GM12865 (cell line): ENCODE data around the gene SH3BP1.
A peak's percentile ranks its signal among the peaks of the same experiment; 100 is the strongest.

Experiments used
- DNase-seq: peaks from one replicate; pipeline ENCODE4 v3.0.0; 2010; ENCODE audit warnings: low read depth
- H3K4me3 ChIP-seq: 2 replicates; pipeline ENCODE4 v1.5.1; 2011; ENCODE audit warnings: mild to moderate bottlenecking, low read depth, low read length, control low read depth
- TF ChIP-seq, protein P1 (sequence below): IDR thresholded peaks from 2 replicates; pipeline ENCODE4 v1.5.1; 2011; ENCODE audit warnings: low read length, control low read depth, low read depth, inconsistent platforms; ENCODE audit not compliant: insufficient read depth; ENCODE audit errors: missing control alignments

The SH3BP1 gene

GRCh38 chr22:37628830-37629229 is 10.6 kb upstream of the SH3BP1 start:
- DNase-seq, result no peak
- TF ChIP-seq, protein P1, sequence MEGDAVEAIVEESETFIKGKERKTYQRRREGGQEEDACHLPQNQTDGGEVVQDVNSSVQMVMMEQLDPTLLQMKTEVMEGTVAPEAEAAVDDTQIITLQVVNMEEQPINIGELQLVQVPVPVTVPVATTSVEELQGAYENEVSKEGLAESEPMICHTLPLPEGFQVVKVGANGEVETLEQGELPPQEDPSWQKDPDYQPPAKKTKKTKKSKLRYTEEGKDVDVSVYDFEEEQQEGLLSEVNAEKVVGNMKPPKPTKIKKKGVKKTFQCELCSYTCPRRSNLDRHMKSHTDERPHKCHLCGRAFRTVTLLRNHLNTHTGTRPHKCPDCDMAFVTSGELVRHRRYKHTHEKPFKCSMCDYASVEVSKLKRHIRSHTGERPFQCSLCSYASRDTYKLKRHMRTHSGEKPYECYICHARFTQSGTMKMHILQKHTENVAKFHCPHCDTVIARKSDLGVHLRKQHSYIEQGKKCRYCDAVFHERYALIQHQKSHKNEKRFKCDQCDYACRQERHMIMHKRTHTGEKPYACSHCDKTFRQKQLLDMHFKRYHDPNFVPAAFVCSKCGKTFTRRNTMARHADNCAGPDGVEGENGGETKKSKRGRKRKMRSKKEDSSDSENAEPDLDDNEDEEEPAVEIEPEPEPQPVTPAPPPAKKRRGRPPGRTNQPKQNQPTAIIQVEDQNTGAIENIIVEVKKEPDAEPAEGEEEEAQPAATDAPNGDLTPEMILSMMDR, result no peak
- H3K4me3 ChIP-seq, result no peak overlapping the region

DNA sequence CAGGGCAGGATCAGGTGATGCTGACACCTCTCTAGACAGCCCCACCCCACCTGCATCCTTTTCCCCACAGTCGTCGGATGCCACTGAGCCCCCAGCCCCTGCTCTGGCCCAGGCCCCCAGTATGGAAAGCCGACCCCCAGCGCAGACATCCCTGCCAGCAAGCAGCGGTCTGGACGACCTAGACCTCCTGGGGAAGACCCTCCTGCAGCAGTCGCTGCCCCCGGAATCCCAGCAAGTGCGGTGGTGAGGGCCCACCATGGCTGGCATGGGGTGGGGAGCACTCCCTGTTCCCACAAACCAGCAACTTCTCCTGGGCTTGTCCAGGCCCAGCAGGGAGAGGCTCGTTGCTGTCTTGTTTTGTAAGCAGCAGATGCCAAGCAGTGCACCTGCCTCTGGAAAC is 9.5 kb upstream of the SH3BP1 start:
- TF ChIP-seq, protein P1, result no peak
- no peak for DNase-seq
- H3K4me3 ChIP-seq, result no peak overlapping the region

- TF ChIP-seq, protein P1, result no peak
- no peak overlapping the region for H3K4me3 ChIP-seq
- no peak for DNase-seq
Measured at GRCh38 chr22:37630839-37631435, 8.5 kb upstream of the SH3BP1 start.

- H3K4me3 ChIP-seq, result no peak overlapping the region
- DNase-seq, result no peak
- TF ChIP-seq, protein P1, result no peak
Measured at GRCh38 chr22:37631448-37632173, 7.9 kb upstream of the SH3BP1 start.

GRCh38 chr22:37632174-37633088 is 7.0 kb upstream of the SH3BP1 start:
- TF ChIP-seq, protein P1, result no peak
- H3K4me3 ChIP-seq, result no peak overlapping the region
- DNase-seq, result no peak

DNA sequence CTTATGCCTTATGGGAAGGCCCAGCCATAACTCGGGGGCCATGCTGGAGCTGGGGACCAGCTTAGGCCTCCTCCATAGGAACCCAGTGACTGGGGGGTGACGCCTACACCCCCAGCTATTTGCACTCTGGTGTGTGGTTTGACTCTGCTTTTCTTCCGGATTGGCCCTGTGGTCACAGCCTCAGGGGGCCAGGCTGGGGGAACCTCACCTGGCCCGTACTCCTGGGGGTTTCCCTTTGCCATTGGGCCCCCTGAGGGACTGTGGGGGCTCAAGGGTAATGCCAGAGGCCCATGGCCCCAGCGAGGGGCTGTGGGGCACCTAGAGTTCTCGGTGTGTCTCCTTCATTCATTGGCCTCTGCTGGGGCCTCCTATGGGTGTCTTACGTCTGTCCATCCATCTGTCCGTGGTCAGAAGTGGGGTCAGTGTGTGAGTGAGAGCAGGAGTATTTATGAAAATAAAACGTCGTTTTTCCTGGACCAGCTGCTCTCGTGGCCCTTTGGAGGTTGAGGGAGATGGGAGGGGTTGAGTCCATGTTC is 6.3 kb upstream of the SH3BP1 start:
- TF ChIP-seq, protein P1, result no peak
- peak; percentile 87 for DNase-seq
- peak overlapping the region; percentile 21 for H3K4me3 ChIP-seq
